OCI-LY1 (cell line): ENCODE measurements around the gene FKRP.
A peak's percentile ranks its signal among the peaks of the same experiment; 100 is the strongest.

Source experiments
- H2AFZ ChIP-seq: fragments of 200-600 bp; sonication (generic), shearing (Covaris generic); 2 replicates; pipeline ENCODE4 v1.6.0; 2014; ENCODE audit warnings: antibody characterized with exemption, mild to moderate bottlenecking, low read length
- H3F3A ChIP-seq: fragments of 200-600 bp; sonication (generic), shearing (Covaris generic); 2 replicates; pipeline ENCODE4 v1.6.0; 2014; ENCODE audit warnings: mild to moderate bottlenecking, antibody characterized with exemption, low read length, moderate library complexity; ENCODE audit not compliant: insufficient read depth
- H3K27ac ChIP-seq: fragments of 200-600 bp; sonication (generic); 2 replicates; pipeline ENCODE4 v1.5.1; 2014; ENCODE audit warnings: low read length, mixed run types, mild to moderate bottlenecking, low read depth; ENCODE audit not compliant: poor library complexity, severe bottlenecking
- H3K27me3 ChIP-seq: fragments of 200-600 bp; sonication (generic); 2 replicates; pipeline ENCODE4 v1.6.0; 2014; ENCODE audit warnings: antibody characterized with exemption, mild to moderate bottlenecking, low read length, moderate library complexity; ENCODE audit not compliant: insufficient read depth
- H3K36me3 ChIP-seq: fragments of 200-600 bp; sonication (generic); 2 replicates; pipeline ENCODE4 v1.6.1; 2014; ENCODE audit warnings: mild to moderate bottlenecking, antibody characterized with exemption, low read length, moderate library complexity, mixed read lengths; ENCODE audit not compliant: insufficient read depth
- H3K4me1 ChIP-seq: fragments of 200-600 bp; sonication (generic); 2 replicates; pipeline ENCODE4 v1.5.1; 2014; ENCODE audit warnings: mild to moderate bottlenecking, low read length, moderate library complexity; ENCODE audit not compliant: insufficient read depth, severe bottlenecking
- H3K4me2 ChIP-seq: fragments of 200-600 bp; sonication (generic), shearing (Covaris generic); 2 replicates; pipeline ENCODE4 v1.6.1; 2014; ENCODE audit warnings: low read length
- H3K4me3 ChIP-seq: fragments of 200-600 bp; sonication (generic); 2 replicates; pipeline ENCODE4 v1.5.1; 2014; ENCODE audit warnings: low read length, low read depth, mild to moderate bottlenecking, mixed read lengths; ENCODE audit not compliant: poor library complexity, severe bottlenecking
- H3K79me2 ChIP-seq: fragments of 200-600 bp; shearing (Covaris generic); 2 replicates; pipeline ENCODE4 v1.6.1; 2016; ENCODE audit warnings: mixed run types, low read length, mixed read lengths; ENCODE audit not compliant: insufficient read depth
- H3K9ac ChIP-seq: fragments of 200-600 bp; sonication (generic), shearing (Covaris generic); 2 replicates; pipeline ENCODE4 v1.6.1; 2014; ENCODE audit warnings: mild to moderate bottlenecking, low read length, mixed read lengths
- H3K9me2 ChIP-seq: fragments of 200-600 bp; sonication (generic), shearing (Covaris generic); 2 replicates; pipeline ENCODE4 v1.6.1; 2014; ENCODE audit warnings: low read depth, mild to moderate bottlenecking, low read length, mixed read lengths
- H3K9me3 ChIP-seq: fragments of 200-600 bp; shearing (Covaris generic); 2 replicates; pipeline ENCODE4 v1.6.1; 2014; ENCODE audit warnings: low read length, mixed read lengths
- H4K20me1 ChIP-seq: fragments of 200-600 bp; sonication (generic), shearing (Covaris generic); 2 replicates; pipeline ENCODE4 v1.6.0; 2016; ENCODE audit warnings: mild to moderate bottlenecking, low read length; ENCODE audit not compliant: insufficient read depth
- EZH2 ChIP-seq: fragments of 200-600 bp; sonication (generic), shearing (Covaris generic); IDR thresholded peaks from 2 replicates; pipeline ENCODE4 v1.8.0; 2017; ENCODE audit warnings: borderline replicate concordance, mixed run types, mild to moderate bottlenecking, antibody characterized with exemption, low read length, moderate library complexity, mixed read lengths
- TF ChIP-seq, protein P1 (sequence below): fragments of 200-600 bp; sonication (generic), shearing (Covaris generic); IDR thresholded peaks from 2 replicates; pipeline ENCODE4 v1.5.1; 2017; ENCODE audit warnings: mild to moderate bottlenecking, antibody characterized with exemption, low read length, moderate library complexity, mixed read lengths

The FKRP gene

DNA sequence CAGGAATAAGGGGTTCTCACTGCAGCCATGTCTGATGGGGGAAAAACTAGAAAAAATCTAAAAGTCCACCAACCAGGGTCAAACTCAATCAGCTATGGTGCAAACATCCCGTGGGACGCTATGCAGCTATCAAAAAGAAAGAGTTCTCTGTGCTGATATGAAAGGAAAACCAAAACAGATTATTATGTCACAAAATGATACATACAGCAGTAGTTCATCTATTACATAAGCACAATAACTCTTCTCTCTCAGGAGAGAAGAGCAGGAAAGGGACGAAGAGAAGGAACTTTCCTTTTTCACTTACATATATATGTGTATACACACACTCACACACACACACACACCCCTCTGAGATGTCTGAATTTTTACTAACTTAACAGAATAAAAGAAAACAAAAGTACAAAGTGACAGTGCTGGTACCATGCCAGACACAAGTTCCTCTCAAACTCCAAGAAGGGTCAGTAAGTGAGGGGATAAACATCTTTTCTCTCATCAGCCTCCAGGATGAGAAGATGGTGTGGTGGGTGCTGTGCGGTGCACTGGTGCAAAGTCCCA is 2.9 kb upstream of the FKRP start:
- no peaks in the 10 kb centered on the region for H3K9me3 ChIP-seq
- H3K4me2 ChIP-seq: no peak overlapping the region; the same call in 1 of the 2 replicates
- H3K27ac ChIP-seq: peak overlapping the region; percentile 43
- TF ChIP-seq, protein P1, sequence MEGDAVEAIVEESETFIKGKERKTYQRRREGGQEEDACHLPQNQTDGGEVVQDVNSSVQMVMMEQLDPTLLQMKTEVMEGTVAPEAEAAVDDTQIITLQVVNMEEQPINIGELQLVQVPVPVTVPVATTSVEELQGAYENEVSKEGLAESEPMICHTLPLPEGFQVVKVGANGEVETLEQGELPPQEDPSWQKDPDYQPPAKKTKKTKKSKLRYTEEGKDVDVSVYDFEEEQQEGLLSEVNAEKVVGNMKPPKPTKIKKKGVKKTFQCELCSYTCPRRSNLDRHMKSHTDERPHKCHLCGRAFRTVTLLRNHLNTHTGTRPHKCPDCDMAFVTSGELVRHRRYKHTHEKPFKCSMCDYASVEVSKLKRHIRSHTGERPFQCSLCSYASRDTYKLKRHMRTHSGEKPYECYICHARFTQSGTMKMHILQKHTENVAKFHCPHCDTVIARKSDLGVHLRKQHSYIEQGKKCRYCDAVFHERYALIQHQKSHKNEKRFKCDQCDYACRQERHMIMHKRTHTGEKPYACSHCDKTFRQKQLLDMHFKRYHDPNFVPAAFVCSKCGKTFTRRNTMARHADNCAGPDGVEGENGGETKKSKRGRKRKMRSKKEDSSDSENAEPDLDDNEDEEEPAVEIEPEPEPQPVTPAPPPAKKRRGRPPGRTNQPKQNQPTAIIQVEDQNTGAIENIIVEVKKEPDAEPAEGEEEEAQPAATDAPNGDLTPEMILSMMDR: no peak
- TF ChIP-seq EZH2: no peak
- no peaks in the 10 kb centered on the region for H3K27me3 ChIP-seq
- peaks cover 39% of the 10 kb centered on the region for H3K4me1 ChIP-seq
- no peak overlapping the region for H3K4me3 ChIP-seq
- H3K9ac ChIP-seq: no peak overlapping the region
- no peaks in the 10 kb centered on the region for H3F3A ChIP-seq
- H3K36me3 ChIP-seq: peaks cover 32% of the 10 kb centered on the region; the same call in 1 of the 2 replicates
- H3K9me2 ChIP-seq: no peaks in the 10 kb centered on the region
- H4K20me1 ChIP-seq: no peaks in the 10 kb centered on the region
- H2AFZ ChIP-seq: no peak overlapping the region
- peaks cover 61% of the 10 kb centered on the region for H3K79me2 ChIP-seq

DNA sequence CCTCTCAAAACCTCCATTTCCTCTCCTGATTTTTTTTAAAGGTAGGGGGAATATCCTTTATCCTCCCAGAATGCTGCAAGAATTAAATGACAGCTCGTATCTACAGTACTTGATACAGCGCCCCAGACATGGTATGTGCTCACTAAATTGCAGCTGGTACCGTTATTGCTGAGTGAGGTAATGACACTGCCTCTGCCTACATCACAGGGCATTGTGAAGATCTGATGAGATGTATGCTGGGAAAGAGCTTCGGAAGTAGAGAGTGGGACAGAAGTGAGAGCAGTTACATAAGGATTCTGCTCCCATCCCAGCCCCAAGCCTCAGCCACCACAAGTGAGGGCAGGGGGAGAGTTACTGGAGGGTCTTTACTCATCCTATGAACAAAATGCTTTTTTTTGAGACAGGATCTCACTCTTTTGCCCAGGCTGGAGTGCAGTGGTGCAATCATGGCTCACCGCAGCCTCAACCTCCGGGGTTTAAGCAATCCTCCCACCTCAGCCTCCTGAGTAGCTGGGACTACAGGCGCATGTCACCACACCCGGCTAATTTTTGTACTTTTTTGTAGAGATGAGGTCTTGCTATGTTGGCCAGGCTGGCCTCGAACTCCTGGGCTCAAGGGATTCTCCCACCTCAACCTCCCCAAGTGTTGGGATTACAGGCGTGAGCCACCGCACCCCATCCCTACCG is 1.7 kb upstream of the FKRP start:
- H4K20me1 ChIP-seq: no peaks in the 10 kb centered on the region

DNA sequence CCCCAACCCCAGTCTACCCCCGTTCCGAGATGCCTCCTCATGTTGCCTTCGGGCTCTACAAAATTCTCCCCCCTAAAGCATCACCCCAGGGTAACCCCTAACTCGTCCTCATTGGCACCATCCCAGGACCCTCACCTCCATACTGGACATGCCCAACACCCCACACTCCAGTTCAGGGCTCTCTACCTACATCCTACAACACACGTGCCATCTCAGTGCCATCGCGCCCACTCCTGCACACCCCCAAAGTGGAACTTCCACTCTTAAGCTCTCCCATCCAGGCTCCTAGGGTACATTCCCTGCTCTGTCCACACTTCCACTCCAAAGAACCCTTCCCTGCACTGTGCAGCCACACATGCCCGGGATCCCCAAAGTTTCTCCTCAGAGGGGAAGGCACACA is 827 bp upstream of the FKRP start:
- H3K4me3 ChIP-seq: peak overlapping the region; percentile 86
- peak overlapping the region; percentile 75 for H3K4me2 ChIP-seq
- no peaks in the 10 kb centered on the region for H3F3A ChIP-seq
- H3K4me1 ChIP-seq: peaks cover 42% of the 10 kb centered on the region
- H3K27ac ChIP-seq: no peak overlapping the region
- peaks cover 56% of the 10 kb centered on the region for H3K79me2 ChIP-seq
- no peaks in the 10 kb centered on the region for H3K9me3 ChIP-seq
- H4K20me1 ChIP-seq: no peaks in the 10 kb centered on the region
- H3K36me3 ChIP-seq: peaks cover 19% of the 10 kb centered on the region; the same call in 1 of the 2 replicates
- H3K9me2 ChIP-seq: no peaks in the 10 kb centered on the region
- no peaks in the 10 kb centered on the region for H3K27me3 ChIP-seq
- no peak overlapping the region for H2AFZ ChIP-seq
- TF ChIP-seq, protein P1: no peak
- TF ChIP-seq EZH2: no peak
- peak overlapping the region; percentile 91 for H3K9ac ChIP-seq

More for the DNA sequence above, 1.7 kb upstream of the FKRP start:
- Histone ChIP-seq H2AFZ (no peak overlapping the region), H3K4me2 (peak overlapping the region; percentile 75), H3K4me1 (peaks cover 39% of the 10 kb centered on the region), H3F3A (no peaks in the 10 kb centered on the region), H3K27ac (no peak overlapping the region), H3K4me3 (peak overlapping the region; percentile 86), H3K9ac (peak overlapping the region; percentile 91; the same call in 1 of the 2 replicates), H3K79me2 (peaks cover 61% of the 10 kb centered on the region), H3K9me3 (no peaks in the 10 kb centered on the region), H3K36me3 (peaks cover 21% of the 10 kb centered on the region; the same call in 1 of the 2 replicates), H3K27me3 (no peaks in the 10 kb centered on the region), H3K9me2 (no peaks in the 10 kb centered on the region)
- no peak for TF ChIP-seq EZH2
- TF ChIP-seq, protein P1: no peak
